ENCODE data around the gene PTX3.

The PTX3 gene

GRCh38 chr3:157393113-157393512 is 43.5 kb upstream of the PTX3 start:
- no peak overlapping the region for H3K27ac ChIP-seq
- no peak for DNase-seq
- no peak overlapping the region for H3K4me3 ChIP-seq
- no peaks in the 10 kb centered on the region for H3K36me3 ChIP-seq
- no peaks in the 10 kb centered on the region for H3K9me3 ChIP-seq
- intact Hi-C loops (cut with DNase I; ENCODE audit: low total_unique reads): no loop called here
- no peaks in the 10 kb centered on the region for H3K4me1 ChIP-seq
- H3K27me3 ChIP-seq: no peaks in the 10 kb centered on the region
- TF ChIP-seq CTCF (IDR thresholded peaks at IDR 0.05): no peak

- Histone ChIP-seq H3K27me3 (no peaks in the 10 kb centered on the region), H3K4me3 (no peak overlapping the region), H3K9me3 (no peaks in the 10 kb centered on the region), H3K4me1 (no peaks in the 10 kb centered on the region), H3K27ac (no peak overlapping the region), H3K36me3 (no peaks in the 10 kb centered on the region)
- DNase-seq: no peak
- intact Hi-C loops (cut with DNase I; ENCODE audit: low total_unique reads): no loop called here
- no peak for TF ChIP-seq CTCF (IDR thresholded peaks at IDR 0.05)
Observed at GRCh38 chr3:157394411-157394810, 42.2 kb upstream of the PTX3 start.

GRCh38 chr3:157398598-157398997 is 38.1 kb upstream of the PTX3 start:
- no peaks in the 10 kb centered on the region for H3K27me3 ChIP-seq
- no peaks in the 10 kb centered on the region for H3K36me3 ChIP-seq
- H3K4me3 ChIP-seq: no peak overlapping the region
- H3K27ac ChIP-seq: no peak overlapping the region
- DNase-seq: no peak
- TF ChIP-seq CTCF (IDR thresholded peaks at IDR 0.05): no peak
- no peaks in the 10 kb centered on the region for H3K4me1 ChIP-seq
- intact Hi-C loops (cut with DNase I; ENCODE audit: low total_unique reads): no loop called here
- H3K9me3 ChIP-seq: no peaks in the 10 kb centered on the region

- DNase-seq: no peak
- Histone ChIP-seq H3K4me3 (no peak overlapping the region), H3K9me3 (no peaks in the 10 kb centered on the region), H3K27me3 (no peaks in the 10 kb centered on the region), H3K4me1 (no peaks in the 10 kb centered on the region), H3K27ac (no peak overlapping the region), H3K36me3 (no peaks in the 10 kb centered on the region)
- intact Hi-C loops (cut with DNase I; ENCODE audit: low total_unique reads): no loop called here
- TF ChIP-seq CTCF (IDR thresholded peaks at IDR 0.05): no peak
Observed at GRCh38 chr3:157404381-157404780, 32.3 kb upstream of the PTX3 start.

- no peak for DNase-seq
- H3K9me3 ChIP-seq: no peaks in the 10 kb centered on the region
- H3K36me3 ChIP-seq: no peaks in the 10 kb centered on the region
- intact Hi-C loops (cut with DNase I; ENCODE audit: low total_unique reads): no loop called here
- H3K4me3 ChIP-seq: no peak overlapping the region
- no peak overlapping the region for H3K27ac ChIP-seq
- no peaks in the 10 kb centered on the region for H3K4me1 ChIP-seq
- no peak for TF ChIP-seq CTCF (IDR thresholded peaks at IDR 0.05)
- H3K27me3 ChIP-seq: no peaks in the 10 kb centered on the region
Observed at GRCh38 chr3:157405457-157405856, 31.2 kb upstream of the PTX3 start.

- TF ChIP-seq CTCF (IDR thresholded peaks at IDR 0.05): no peak
- DNase-seq: no peak
- Histone ChIP-seq H3K36me3 (no peaks in the 10 kb centered on the region), H3K27me3 (no peaks in the 10 kb centered on the region), H3K4me3 (no peak overlapping the region), H3K9me3 (no peaks in the 10 kb centered on the region), H3K4me1 (no peaks in the 10 kb centered on the region), H3K27ac (no peak overlapping the region)
- intact Hi-C loops (cut with DNase I; ENCODE audit: low total_unique reads): no loop called here
Observed at GRCh38 chr3:157406394-157406793, 30.3 kb upstream of the PTX3 start.

Measured in tibial artery (tissue), 4 donors.